ENCODE measurements around the gene PDE10A. TPM values are rescaled to one million over a fixed set of nuclear protein-coding genes. Genes with fewer than 3 reads are reported as not detected.

The PDE10A gene
- total and polyA plus RNA-seq, 2 of the 4 experiments (the other 2 are of a cell fraction): 3.4 to 12.4 TPM

GRCh38 chr6:165389534-165389933 is 273.5 kb downstream of the PDE10A start:
- no peak overlapping the region for H3K4me2 ChIP-seq (ENCODE audit: low read depth, low read length)
- in situ Hi-C loops (cut with MboI; ENCODE audit: low sequenced_read_pairs) (no loop called here), intact Hi-C loops (cut with micrococcal nuclease) (no loop called here), dilution Hi-C loops (cut with HindIII; ENCODE audit: low sequenced_read_pairs, unreplicated experiment) (no loop called here)
- no peaks in the 10 kb centered on the region for H3K9me1 ChIP-seq (ENCODE audit: insufficient read depth, low read length)
- H2AK5ac ChIP-seq (ENCODE audit: low read depth, low read length): no peak overlapping the region
- no peaks in the 10 kb centered on the region for H3K9me3 ChIP-seq (ENCODE audit: control insufficient read depth, insufficient read depth, low read length)
- no peak overlapping the region for H3K18ac ChIP-seq (ENCODE audit: low read depth, low read length)
- no peak for ATAC-seq (ENCODE audit: low read depth)
- H2AK9ac ChIP-seq (replicated peaks; ENCODE audit: low read depth, low read length, poor library complexity): no peak overlapping the region
- no peak overlapping the region for H3K27ac ChIP-seq (ENCODE audit: insufficient read depth, low read length)
- no peak overlapping the region for H3K9ac ChIP-seq (ENCODE audit: low read depth, low read length)
- H3K23ac ChIP-seq (ENCODE audit: low read depth, low read length): no peak overlapping the region
- no peak for TF ChIP-seq MXI1 (IDR thresholded peaks at IDR 0.05; ENCODE audit: borderline replicate concordance, low read depth, low read length)
- no peak for TF ChIP-seq FOS (IDR thresholded peaks at IDR 0.05; ENCODE audit: low read depth, low read length)
- TF ChIP-seq CEBPB (IDR thresholded peaks at IDR 0.05; ENCODE audit: low read depth, low read length): no peak
- TF ChIP-seq USF2 (IDR thresholded peaks at IDR 0.05; ENCODE audit: low read depth, low read length): no peak
- no peak for TF ChIP-seq RAD21 (IDR thresholded peaks at IDR 0.05; ENCODE audit: low read length)
- no peak for TF ChIP-seq SMC3 (IDR thresholded peaks at IDR 0.05; ENCODE audit: low read depth, low read length)
- TF ChIP-seq MAFK (IDR thresholded peaks at IDR 0.05; ENCODE audit: low read depth, low read length): no peak
- TF ChIP-seq RFX5 (IDR thresholded peaks at IDR 0.05; ENCODE audit: low read depth, low read length): no peak
- no peak for DNase-seq
- H3K56ac ChIP-seq (ENCODE audit: extremely low read depth, insufficient read depth, low read length): no peak overlapping the region
- H2AFZ ChIP-seq (replicated peaks; ENCODE audit: low read length, poor library complexity): no peak overlapping the region
- no peaks in the 10 kb centered on the region for H3K27me3 ChIP-seq (ENCODE audit: control insufficient read depth, insufficient read depth, low read length)
- H3K36me3 ChIP-seq (ENCODE audit: control insufficient read depth, insufficient read depth, low read length): peaks cover 20% of the 10 kb centered on the region
- no peak overlapping the region for H4K91ac ChIP-seq (ENCODE audit: insufficient read depth, low read depth, low read length)
- no peaks in the 10 kb centered on the region for H4K20me1 ChIP-seq (ENCODE audit: insufficient read depth, low read length)
- ChIA-PET POLR2A (ENCODE audit: unreplicated experiment) (no interaction called here), CTCF (no interaction called here)
- no peak overlapping the region for H2BK5ac ChIP-seq (ENCODE audit: low read depth, low read length, poor library complexity, severe bottlenecking)
- no peak overlapping the region for H2BK120ac ChIP-seq (ENCODE audit: low read depth, low read length)
- no peak overlapping the region for H4K8ac ChIP-seq (ENCODE audit: low read depth in 2 of 2, low read length in 2 of 2)
- no peak overlapping the region for H3K4me3 ChIP-seq (ENCODE audit: insufficient read depth, low read depth, low read length)
- H3K4ac ChIP-seq (ENCODE audit: low read depth, low read length): no peak overlapping the region
- no TSS peak for BruUV-seq (replicated peaks)
- no peak overlapping the region for H3K14ac ChIP-seq (replicated peaks; ENCODE audit: low read depth, low read length)
- no peak overlapping the region for H2BK20ac ChIP-seq (ENCODE audit: low read depth, low read length)
- no peak overlapping the region for H2BK15ac ChIP-seq (ENCODE audit: low read depth, low read length)
- H3K79me1 ChIP-seq (ENCODE audit: low read depth in 1 of 2, low read length in 2 of 2): no peaks in the 10 kb centered on the region
- 83% methylated on average over 2 of the region's 3 CpGs; no CpG with 5 or more reads in 1 of the 2 experiments for WGBS, 2 experiments (ENCODE audit: extremely low coverage in 2 of 2, insufficient read length in 1 of 2)
- H3K4me1 ChIP-seq (ENCODE audit: control insufficient read depth, insufficient read depth, low read length): no peaks in the 10 kb centered on the region
- no peak overlapping the region for H4K5ac ChIP-seq (ENCODE audit: low read depth, low read length)
